Activated CD8-positive, alpha-beta memory T cell treated with anti-CD3 and anti-CD28 coated beads, Interleukin-2, amount 50 U/mL, for 1 hour (primary cell): ENCODE results near the gene AUH.
"Not testable (repeated sequence)": the region's sequence is repeated elsewhere in the genome, so short reads cannot be mapped to it uniquely, and the experiment has no call there.

Experiments used
- DNase-seq: peaks from one replicate; pipeline ENCODE4 v3.0.0-alpha.2; 2020; ENCODE audit errors: extremely low read depth

Gene AUH

GRCh38 chr9:91378695-91379127 is 17.0 kb upstream of the AUH start:
- no peak for DNase-seq

GRCh38 chr9:91378054-91378453 is 16.3 kb upstream of the AUH start:
- not testable (repeated sequence) for DNase-seq

DNA sequence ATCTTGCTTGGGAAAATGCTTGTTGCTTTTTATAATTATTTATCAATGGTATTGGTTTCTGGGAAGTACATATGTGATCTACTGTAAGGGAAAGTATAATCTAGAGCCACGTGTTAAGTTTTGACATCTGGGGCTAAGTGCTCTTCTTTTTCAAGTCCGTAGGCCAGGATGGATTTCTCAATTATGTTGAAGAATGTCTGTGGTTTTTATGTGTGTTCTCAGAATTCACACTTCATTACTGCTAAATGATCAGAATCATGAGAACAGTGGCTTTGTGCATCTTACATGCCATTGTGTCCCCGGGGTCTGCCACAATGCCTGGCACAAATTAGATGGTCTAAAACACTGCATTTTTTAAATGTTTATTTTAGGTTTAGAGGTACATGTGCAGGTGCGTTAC is 14.5 kb upstream of the AUH start:
- no peak for DNase-seq

DNA sequence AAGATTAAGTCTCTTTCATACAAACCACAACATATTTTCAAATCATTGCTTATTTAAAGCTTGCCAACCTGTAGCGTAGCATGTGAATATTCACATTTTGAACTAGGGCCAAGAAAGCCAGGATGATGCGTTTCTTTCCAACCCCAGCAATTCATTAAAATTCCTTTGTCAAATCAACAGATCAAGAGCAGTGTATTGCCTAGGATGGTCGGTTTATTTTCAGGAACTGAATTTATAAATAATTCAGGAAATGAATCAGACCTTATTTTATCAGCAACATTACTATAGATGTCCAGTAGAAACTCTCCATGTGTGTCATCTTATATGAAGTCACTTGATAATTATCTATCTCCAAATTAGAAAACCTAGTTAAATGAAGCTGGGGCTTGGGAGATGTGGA is 13.2 kb upstream of the AUH start:
- no peak for DNase-seq

GRCh38 chr9:91371894-91372293 is 10.2 kb upstream of the AUH start:
- DNase-seq, result no peak

DNA sequence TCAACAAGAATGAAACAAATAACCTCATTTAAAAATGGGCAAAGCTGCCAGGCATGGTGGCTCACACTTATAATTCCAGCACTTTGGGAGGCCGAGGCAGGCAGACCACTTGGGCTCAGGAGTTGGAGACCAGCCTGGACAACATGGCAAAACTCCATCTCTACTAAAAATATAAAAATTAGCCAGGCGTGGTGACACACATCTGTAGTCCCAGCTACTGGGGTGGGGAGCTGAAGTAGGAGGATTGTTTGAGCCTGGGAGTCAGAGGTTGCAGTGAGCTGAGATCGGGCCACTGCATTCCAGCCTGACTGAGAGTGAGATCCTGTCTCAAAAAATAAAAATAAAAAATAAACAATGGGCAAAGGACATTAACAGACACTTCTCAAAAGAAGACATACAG is 8.3 kb upstream of the AUH start:
- not testable (repeated sequence) for DNase-seq

DNA sequence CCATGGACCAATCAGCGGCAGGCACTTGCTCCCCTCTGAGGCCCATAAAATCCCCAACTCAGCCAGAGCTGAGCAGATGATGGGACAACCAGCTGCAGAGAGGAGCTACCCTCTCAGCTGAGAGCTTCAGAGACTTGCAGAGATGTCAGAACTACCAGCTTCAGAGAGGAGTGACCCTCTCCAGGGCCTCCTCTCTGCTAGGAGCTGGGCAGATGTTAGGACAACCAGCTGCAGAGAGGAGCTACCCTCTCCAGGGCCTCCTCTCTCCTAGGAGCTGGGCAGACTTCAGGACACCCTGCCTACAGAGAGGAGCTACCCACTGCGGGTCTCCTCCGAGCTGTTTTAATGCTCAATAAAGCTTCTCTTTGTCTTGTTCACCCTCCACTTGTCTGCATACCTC is 3.0 kb upstream of the AUH start:
- no peak for DNase-seq

GRCh38 chr9:91364005-91364404 is 2.3 kb upstream of the AUH start:
- no peak for DNase-seq

- no peak for DNase-seq
These were observed 413 bp upstream of the AUH start for GRCh38 chr9:91362051-91362611.

DNA sequence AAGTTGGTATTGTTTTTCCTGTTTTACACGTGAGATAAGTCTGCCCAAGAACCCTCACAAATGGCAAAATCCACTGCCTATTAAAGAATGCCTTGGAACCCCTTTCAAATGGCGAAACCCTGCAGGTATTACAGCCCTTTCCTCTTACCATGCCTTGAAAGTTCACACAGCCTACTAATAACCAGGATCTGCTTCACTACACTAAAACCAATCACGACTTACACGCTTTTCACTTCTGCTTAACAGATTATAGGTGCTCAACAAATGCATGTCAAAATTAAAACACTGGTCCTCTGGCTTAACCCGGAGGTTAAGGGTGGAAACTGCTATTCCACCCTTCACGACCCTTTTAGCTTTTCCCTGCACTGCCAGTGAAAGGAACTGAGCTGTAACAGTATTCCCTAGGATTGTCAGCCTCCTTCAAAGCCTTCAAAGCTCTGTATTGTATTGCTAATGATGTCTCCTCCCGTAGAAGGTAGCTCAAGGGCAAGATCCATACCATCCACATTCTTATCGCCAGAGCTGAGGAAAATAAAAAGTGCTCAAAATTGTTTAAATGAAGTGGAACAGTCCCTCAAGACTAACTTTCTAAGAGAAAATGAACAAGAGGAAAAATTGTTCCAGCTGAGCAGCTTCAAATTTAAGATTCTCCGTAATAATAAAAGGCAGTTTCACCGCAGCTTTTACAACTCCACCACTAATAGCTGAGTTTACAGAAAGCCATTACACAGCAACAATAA is 997 bp downstream of the AUH start:
- DNase-seq, result no peak

- DNase-seq, result no peak
These were observed 1.8 kb downstream of the AUH start for GRCh38 chr9:91359734-91360470.

- DNase-seq, result no peak
These were observed 2.6 kb downstream of the AUH start for GRCh38 chr9:91359083-91359482.

DNA sequence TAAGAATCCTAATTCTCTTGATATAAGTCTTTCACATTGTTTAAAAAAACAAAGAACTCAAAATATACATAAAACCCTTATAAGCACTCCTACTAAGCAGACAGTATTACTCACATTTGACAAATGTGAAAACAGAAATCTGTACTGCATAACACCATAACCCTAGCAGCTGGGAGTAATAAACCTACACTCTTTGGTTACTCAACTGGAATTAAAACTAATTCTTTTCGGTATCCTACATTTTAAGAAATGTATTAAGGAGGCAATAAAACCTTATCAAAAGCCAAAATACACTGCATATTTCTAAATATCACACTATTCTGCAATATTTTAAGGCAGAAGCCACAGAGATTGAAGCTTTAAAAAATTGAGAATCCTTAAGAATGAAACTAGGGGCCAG is 6.8 kb downstream of the AUH start:
- DNase-seq, result no peak

DNA sequence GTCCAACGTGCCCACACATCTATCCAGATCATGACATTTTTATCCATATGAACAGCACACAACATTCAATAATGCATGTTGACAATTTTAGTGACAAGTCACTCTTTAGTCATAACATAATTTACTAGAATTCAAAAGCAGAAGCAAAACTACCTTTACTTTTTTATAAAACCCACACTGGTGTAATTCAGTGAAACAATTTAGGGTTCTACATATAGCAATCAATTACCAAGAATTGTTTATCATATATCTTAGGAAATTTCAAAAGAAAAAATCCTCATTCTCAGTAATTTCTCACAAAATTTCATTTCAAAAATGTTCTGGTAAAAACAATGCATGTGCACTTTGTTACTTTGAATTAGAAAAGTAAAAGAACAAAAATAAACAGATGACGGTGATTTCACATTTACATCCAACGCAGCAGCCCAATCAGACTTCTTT is 12.6 kb downstream of the AUH start:
- DNase-seq, result no peak

GRCh38 chr9:91348191-91348807 is 13.4 kb downstream of the AUH start:
- no peak for DNase-seq

DNA sequence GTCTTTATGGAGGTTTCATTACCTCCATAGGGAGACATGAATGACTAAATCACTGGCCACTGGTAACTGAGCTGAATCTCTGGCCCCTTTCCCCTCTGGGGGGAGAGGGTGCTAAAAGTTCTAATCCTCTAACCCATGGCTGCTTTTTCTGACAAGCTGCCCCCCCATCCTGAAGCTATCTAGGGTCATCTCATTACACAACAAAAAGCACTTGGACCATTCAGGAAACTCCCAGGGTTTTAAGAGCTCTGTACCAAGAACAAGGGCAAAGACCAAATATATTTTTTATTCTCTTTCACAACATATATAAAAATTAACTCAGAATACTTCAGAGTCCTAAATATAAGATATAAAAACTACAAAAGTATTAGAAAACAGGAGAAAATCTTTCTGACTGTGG is 14.3 kb downstream of the AUH start:
- DNase-seq, result no peak

DNA sequence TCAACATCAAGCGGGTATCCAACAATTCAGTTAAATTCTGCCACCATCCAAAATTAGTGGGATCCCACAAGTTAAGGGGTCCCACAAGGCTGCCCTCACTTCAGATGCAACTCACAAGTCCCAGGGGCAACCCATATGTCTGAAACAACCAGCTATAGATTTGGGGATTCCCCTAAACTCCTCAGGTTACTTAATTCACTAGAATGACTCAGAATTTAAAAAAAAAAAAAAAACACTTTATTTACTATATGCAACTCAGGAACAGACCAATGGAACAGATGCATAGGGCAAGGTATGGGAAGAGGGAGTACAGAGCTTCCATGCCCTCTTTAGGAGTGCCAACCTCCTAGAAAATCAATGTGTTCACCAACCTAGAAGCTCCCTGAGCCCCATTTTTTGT is 15.1 kb downstream of the AUH start:
- no peak for DNase-seq

DNA sequence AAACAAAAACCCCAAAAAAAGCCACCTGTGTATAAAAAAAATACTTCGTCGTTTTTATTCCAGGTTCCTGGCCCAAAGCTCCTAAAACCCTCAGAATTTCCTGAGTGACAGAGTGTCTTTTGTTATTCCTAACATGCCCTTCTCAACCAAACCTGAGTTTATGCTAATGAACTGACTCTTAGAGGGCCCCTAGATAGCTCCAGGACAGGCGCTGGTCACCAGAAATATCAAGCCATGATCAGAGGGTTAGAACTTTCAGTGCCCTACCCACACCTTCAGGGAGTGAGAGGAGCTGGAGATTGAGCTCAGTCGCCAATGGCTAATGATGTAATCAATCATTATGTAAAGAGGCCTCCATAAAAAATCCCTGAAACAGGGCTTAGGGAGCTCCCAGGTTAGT is 15.7 kb downstream of the AUH start:
- no peak for DNase-seq

DNA sequence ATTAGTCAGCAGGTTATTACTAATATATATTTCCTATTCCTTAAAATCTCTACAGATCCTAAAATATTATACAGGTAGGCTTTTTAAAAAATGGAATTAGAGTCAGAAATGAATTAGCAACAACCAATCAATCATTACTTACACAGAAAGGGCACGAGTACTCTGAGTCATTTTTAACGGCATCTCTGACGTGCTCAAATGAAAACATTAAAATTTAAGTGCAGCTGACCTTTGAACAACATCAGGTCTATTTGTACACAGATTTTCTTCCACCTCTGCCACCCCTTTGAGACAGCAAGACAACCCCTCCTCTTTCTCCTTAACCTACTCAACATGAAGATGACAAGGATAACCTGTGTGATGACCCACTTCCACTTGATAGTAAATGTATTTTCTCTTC is 19.1 kb downstream of the AUH start:
- no peak for DNase-seq

GRCh38 chr9:91341749-91342148 is 20.0 kb downstream of the AUH start:
- DNase-seq, result no peak

DNA sequence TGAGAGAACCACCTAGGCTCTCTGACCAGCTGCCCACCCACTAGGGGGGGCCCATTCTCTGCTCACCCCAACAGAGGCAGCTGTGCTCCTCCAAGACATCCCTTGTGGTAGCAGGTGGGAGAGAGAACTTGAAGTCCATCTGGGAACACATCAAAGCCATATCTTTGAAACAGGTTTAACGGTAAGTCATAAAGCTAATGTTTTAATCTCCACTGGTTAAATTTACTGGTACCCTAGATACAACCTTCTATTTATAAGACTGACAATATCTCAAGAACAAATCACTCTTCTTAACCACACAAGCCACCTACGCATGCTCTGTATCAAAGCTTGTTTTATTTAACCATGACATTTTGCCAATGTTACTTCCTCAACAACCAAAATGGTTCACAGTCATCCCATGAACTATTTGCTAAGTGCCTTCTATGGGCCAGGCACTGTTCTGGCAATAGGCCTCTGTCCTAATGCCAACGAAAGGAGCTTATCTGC is 20.4 kb downstream of the AUH start:
- no peak for DNase-seq

DNA sequence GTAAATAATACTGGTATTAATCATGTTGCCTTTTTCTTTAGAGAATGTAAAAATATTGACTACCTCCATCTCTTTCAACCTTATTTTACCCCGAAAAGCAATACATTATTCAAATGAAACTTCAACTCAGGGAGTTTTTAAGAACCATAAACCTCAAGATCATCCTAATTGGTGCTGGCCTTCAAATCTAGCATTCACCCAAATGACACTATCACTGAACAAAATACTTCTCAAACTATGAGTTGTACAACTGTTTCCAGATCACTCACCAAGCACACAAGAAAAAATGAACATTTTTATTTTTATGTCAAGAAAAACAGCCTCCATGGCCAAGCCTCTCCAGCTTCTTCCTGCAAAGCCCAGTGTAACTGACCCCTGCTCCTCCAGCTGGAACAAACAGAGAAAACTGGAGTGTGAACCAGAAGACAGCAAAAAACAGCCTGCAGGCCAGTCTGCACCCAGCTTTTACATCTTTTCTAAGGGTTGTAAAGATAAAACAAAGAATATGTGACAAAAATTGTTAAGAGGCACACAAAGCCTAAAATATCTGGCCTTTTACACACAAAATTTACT is 21.2 kb downstream of the AUH start:
- no peak for DNase-seq
